NT2/D1 (cell line): ENCODE measurements around the gene ANAPC13.

ENCODE experiments used
- DNase-seq: peaks from one replicate; pipeline ENCODE4 v3.0.0-alpha.2; 2011; ENCODE audit warnings: low read depth, low spot score
- H3K27me3 ChIP-seq: 2 replicates; pipeline ENCODE4 v1.6.0; 2011; ENCODE audit warnings: mild to moderate bottlenecking; ENCODE audit not compliant: insufficient read length, insufficient read depth
- H3K36me3 ChIP-seq: 2 replicates; pipeline ENCODE4 v1.6.1; 2011; ENCODE audit warnings: mild to moderate bottlenecking, low read length, mixed read lengths; ENCODE audit not compliant: insufficient read depth, insufficient read length
- H3K4me1 ChIP-seq: 2 replicates; pipeline ENCODE4 v1.5.1; 2011; ENCODE audit not compliant: insufficient read depth, insufficient read length
- H3K4me3 ChIP-seq: 2 replicates; pipeline ENCODE4 v1.5.1; 2011; ENCODE audit warnings: low read depth; ENCODE audit not compliant: insufficient read length
- H3K9ac ChIP-seq: 2 replicates; pipeline ENCODE4 v1.6.0; 2011; ENCODE audit warnings: low read depth; ENCODE audit not compliant: insufficient read length
- H3K9me3 ChIP-seq: 2 replicates; pipeline ENCODE4 v1.5.1; 2011; ENCODE audit warnings: mild to moderate bottlenecking, low read length; ENCODE audit not compliant: insufficient read depth
- SUZ12 ChIP-seq: IDR thresholded peaks from 2 replicates; pipeline ENCODE4 v1.6.1; 2011; ENCODE audit not compliant: insufficient read length, insufficient read depth; ENCODE audit errors: extremely low read depth
- YY1 ChIP-seq: IDR thresholded peaks from 2 replicates; pipeline ENCODE4 v1.6.1; 2011; ENCODE audit not compliant: insufficient read length, insufficient read depth
- ZNF274 ChIP-seq: IDR thresholded peaks from 2 replicates; pipeline ENCODE4 v1.6.1; 2011; ENCODE audit warnings: mild to moderate bottlenecking, low read depth, low read length

The ANAPC13 gene

DNA sequence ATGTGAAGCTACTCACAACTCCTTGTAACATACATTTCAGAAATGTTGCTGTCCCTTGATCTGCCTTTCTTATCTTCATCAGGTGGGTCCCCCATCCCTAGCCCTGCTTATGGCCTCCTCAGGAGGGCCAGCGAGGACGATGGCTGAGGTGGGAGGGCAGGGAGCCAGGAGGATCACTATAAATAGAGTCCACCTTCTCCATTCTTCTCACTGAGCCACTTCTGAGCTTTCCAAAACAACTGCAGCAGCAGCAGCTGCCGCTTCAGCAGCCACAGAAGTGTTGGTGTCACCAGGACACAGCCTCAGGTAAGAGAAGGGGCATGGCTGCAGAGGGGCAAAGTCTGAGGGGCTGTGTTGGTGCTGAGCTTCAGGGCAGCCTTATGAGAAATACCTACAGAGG lies 53.5 kb downstream of the ANAPC13 start:
- no peaks in the 10 kb centered on the region for H3K27me3 ChIP-seq

DNA sequence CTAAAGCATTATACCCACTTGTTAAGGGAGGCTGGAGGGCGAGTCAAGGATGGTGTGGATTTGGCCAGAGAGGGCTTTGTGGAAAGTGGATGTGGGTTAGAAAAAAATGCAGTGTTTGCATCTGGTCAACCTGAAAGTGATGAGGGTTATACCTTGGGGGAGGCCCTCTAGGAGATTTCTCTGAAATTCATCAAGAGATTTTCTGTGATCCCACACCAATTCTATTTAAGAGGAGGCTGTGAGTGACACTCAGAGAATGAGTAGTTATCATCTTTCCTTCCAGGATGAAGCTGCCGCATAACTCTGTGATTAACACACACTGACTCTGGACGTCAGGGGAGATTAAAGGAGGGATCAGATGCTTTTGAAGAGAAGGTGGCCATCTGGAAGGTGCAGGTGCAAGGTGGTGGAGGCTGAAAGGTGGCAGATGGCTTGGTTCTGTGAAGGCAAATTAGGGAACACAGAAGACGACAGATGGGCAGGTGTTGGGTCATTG lies 54.8 kb downstream of the ANAPC13 start:
- TF ChIP-seq ZNF274 (no peak), SUZ12 (no peak), YY1 (no peak)
- Histone ChIP-seq H3K4me3 (no peak overlapping the region), H3K36me3 (no peaks in the 10 kb centered on the region), H3K9me3 (no peaks in the 10 kb centered on the region), H3K4me1 (peaks cover 2% of the 10 kb centered on the region), H3K9ac (no peak overlapping the region), H3K27me3 (no peaks in the 10 kb centered on the region)
- DNase-seq: no peak

More for the DNA sequence above, 53.5 kb downstream of the ANAPC13 start:
- peaks cover under 1% of the 10 kb centered on the region for H3K4me1 ChIP-seq
- H3K36me3 ChIP-seq: no peaks in the 10 kb centered on the region
- no peak overlapping the region for H3K4me3 ChIP-seq
- TF ChIP-seq ZNF274 (no peak), SUZ12 (no peak), YY1 (no peak)
- DNase-seq: no peak
- no peaks in the 10 kb centered on the region for H3K9me3 ChIP-seq
- H3K9ac ChIP-seq: no peak overlapping the region

DNA sequence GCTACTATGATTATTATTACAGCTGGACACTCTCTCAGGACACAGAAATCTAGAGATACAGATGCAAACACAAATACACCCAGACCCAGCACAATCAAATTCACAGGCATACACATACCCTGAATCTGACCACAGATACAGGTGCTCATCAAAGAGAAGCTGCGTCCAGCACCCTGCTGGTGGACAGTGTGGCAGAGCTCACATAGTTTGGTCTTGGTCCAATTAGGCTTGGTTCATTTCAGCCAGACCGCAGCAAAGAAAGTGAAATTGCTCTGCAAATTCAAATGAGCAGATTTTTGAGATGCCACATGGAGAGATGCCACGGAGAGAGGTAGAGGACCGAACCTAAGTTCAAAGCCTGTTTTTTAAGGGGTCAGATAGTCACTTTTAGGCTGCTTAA lies 55.6 kb downstream of the ANAPC13 start:
- H3K27me3 ChIP-seq: no peaks in the 10 kb centered on the region

DNA sequence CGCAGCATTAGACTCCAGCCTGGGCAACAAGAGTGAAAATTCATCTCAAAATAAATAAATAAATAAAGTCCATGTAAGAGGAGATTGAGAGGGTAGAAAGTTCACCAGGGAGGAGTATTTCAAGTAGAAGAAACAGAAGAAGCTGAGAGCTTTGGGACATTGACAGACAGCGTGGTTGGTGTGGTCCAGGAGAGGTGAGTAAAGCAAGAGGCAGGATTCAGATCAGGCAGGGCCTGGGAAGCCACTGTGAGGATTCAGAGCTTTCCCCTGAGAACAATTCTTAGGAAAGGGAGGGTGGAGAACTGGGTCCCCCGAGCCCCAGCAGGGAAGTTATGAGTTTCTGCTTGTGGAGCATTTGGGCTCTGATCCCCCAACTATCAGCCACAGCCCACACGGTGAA lies 57.4 kb downstream of the ANAPC13 start:
- DNase-seq: no peak
- TF ChIP-seq ZNF274 (no peak), SUZ12 (no peak), YY1 (no peak)
- Histone ChIP-seq H3K9ac (no peak overlapping the region), H3K27me3 (no peaks in the 10 kb centered on the region), H3K9me3 (no peaks in the 10 kb centered on the region), H3K36me3 (no peaks in the 10 kb centered on the region), H3K4me3 (no peak overlapping the region), H3K4me1 (peaks cover 2% of the 10 kb centered on the region)

More for the DNA sequence above, 55.6 kb downstream of the ANAPC13 start:
- Histone ChIP-seq H3K9me3 (no peaks in the 10 kb centered on the region), H3K36me3 (no peaks in the 10 kb centered on the region), H3K4me1 (peaks cover 2% of the 10 kb centered on the region), H3K4me3 (no peak overlapping the region), H3K9ac (no peak overlapping the region)
- DNase-seq: no peak
- TF ChIP-seq YY1 (no peak), ZNF274 (no peak), SUZ12 (no peak)
